Transverse colon (tissue), 4 donors: ENCODE data around the gene ZNF518A. TPM values are rescaled to one million over a fixed set of nuclear protein-coding genes. Genes with fewer than 3 reads are reported as not detected.

Experiments
- DNase-seq: peaks from one replicate; pipeline ENCODE4 v3.0.0-alpha.2; 2019
- H3K27ac ChIP-seq, 4 donors: fragments of 200-600 bp; sonication (generic); 2 replicates each; pipeline ENCODE4 v1.5.1; 2016 to 2018; ENCODE audit warnings: inconsistent platforms in 4 of 4
- H3K27me3 ChIP-seq: fragments of 200-600 bp; sonication (generic); 2 replicates; pipeline ENCODE4 v1.5.1; 2017; ENCODE audit warnings: inconsistent platforms
- H3K36me3 ChIP-seq, 4 donors: fragments of 200-600 bp; sonication (generic); 2 replicates each; pipeline ENCODE4 v1.5.1; 2017 to 2019; ENCODE audit warnings: inconsistent platforms in 4 of 4
- H3K4me1 ChIP-seq, 4 donors: fragments of 200-600 bp; sonication (generic); 2 replicates each; pipeline ENCODE4 v1.5.1; 2017 to 2020; ENCODE audit warnings: inconsistent platforms in 4 of 4
- H3K4me3 ChIP-seq, 4 donors: fragments of 200-600 bp; sonication (generic); 1 replicate in 1 of 4; 2 replicates in 3 of 4; pipeline versions ENCODE4 v1.5.1 to v1.6.1; 2017 to 2019; ENCODE audit warnings: inconsistent platforms in 4 of 4
- H3K9me3 ChIP-seq, 2 donors: fragments of 200-600 bp; sonication (generic); 2 replicates each; pipeline ENCODE4 v1.5.1; 2017 to 2019; ENCODE audit warnings: inconsistent platforms in 2 of 2
- CTCF ChIP-seq, 5 experiments: fragments of 200-600 bp in 3 of 5; fragments of 450-650 bp in 2 of 5; sonication (generic) in 3 of 5; IDR thresholded peaks; 1 replicate in 2 of 5; 2 replicates in 3 of 5; pipeline ENCODE4 v1.5.1; 2016 to 2017; ENCODE audit warnings: antibody characterized with exemption in 5 of 5, inconsistent platforms in 3 of 5, mild to moderate bottlenecking in 2 of 5, moderate library complexity in 1 of 5
- POLR2AphosphoS5 ChIP-seq, 3 donors: sonication (generic); formaldehyde crosslinking; IDR thresholded peaks; one replicate each; pipeline ENCODE4 v1.6.1; 2016; ENCODE audit warnings: antibody characterized with exemption in 3 of 3
- WGBS, 2 donors: methylation state at CpG; one replicate each; pipeline ENCODE4 v1.1.5; 2018; ENCODE audit warnings: low coverage in 1 of 2; 5-methylcytosine and 5-hydroxymethylcytosine counted together
- in situ Hi-C, 4 donors: fragments of 200-750 bp; cut with MboI; loops; one replicate each; pipeline versions ENCODE4 v1.15.0 to v1.15.1; 2017; ENCODE audit warnings: low sequenced_read_pairs in 3 of 4, low pct_ligation_motif_present in 1 of 4, low pct_unique_long_range_greater_than_20kb in 1 of 4
- intact Hi-C: fragments of 100-400 bp; cut with DNase I; formaldehyde crosslinking; loops from one replicate; pipeline ENCODE4 v1.15.1; 2023; ENCODE audit warnings: low total_unique reads
- small RNA-seq, 4 donors: library from RNA; depleted of rRNA; stranded (forward); fragments of <200 nt; gene quantifications; one replicate each; pipeline ENCODE3, GENCODE V24; 2016
- total RNA-seq, 4 donors: library from RNA; depleted of rRNA; stranded (reverse); fragments of >200 nt; gene quantifications; one replicate each; pipeline ENCODE4 v1.1.0, GENCODE V29; 2016

The ZNF518A gene
- total RNA-seq, 4 donors from 2014 or later, result 19.5 to 44.6 (median 36.8) TPM

- Histone ChIP-seq H3K9me3 (no peaks in the 10 kb centered on the region), H3K27me3 (no peaks in the 10 kb centered on the region), H3K27ac (no peak overlapping the region), H3K4me3 (no peak overlapping the region), H3K4me1 (peaks cover 0 to 4% (median 3%) of the 10 kb centered on the region in 4 donors), H3K36me3 (no peaks in the 10 kb centered on the region)
- no peak for DNase-seq
- in situ Hi-C loops (no loop called here), intact Hi-C loops (no loop called here)
- TF ChIP-seq POLR2AphosphoS5 (IDR thresholded peaks at IDR 0.05), result no peak
- TF ChIP-seq CTCF (IDR thresholded peaks at IDR 0.05), result no peak
- WGBS, 2 donors, result 95% methylated on average over 1 of the region's 1 CpG; no CpG with 5 or more reads in 1 of the 2 donors
Measured at GRCh38 chr10:96212911-96213310, 82.8 kb downstream of the ZNF518A start.

Small RNAs within 50 kb of the gene (small RNA-seq; reads per million reads assigned to genes)
- 0 reads per million in 4 donors for gene RNU6-271P

Other genes starting within 250 kb of the ZNF518A start
- gene CC2D2B, start 222.3 kb upstream of the ZNF518A start, total RNA-seq, result 1 to 10 TPM in 2 of 4 donors, under 1 TPM in 1, not detected in 1; 0.96 to 1.6 (median 1.1) TPM
- 1 to 10 TPM in 3 of 4 donors, under 1 TPM in 1; 1.00 to 7.1 (median 5.6) TPM for gene CCNJ, start 86.7 kb upstream of the ZNF518A start, total RNA-seq
- 10 to 100 TPM in 2 of 4 donors, 1 to 10 TPM in 2; 5.6 to 21.8 (median 12.0) TPM for gene BLNK, start 141.3 kb downstream of the ZNF518A start, total RNA-seq
- gene DNTT, start 174.1 kb downstream of the ZNF518A start, total RNA-seq, result not detected
- not detected for gene OPALIN, start 228.7 kb downstream of the ZNF518A start, total RNA-seq